Measurements from ENCODE around the gene KATNAL1.

KATNAL1 gene

GRCh38 chr13:30329009-30329585 is 21.7 kb upstream of the KATNAL1 start:
- Histone ChIP-seq H3K27ac (no peak overlapping the region), H3K9me3 (ENCODE audit: severe bottlenecking) (no peaks in the 10 kb centered on the region), H3K4me3 (ENCODE audit: low read depth, low read length) (no peak overlapping the region), H3K27me3 (ENCODE audit: insufficient read depth, low read depth, severe bottlenecking) (no peaks in the 10 kb centered on the region), H3K36me3 (no peaks in the 10 kb centered on the region)
- TF ChIP-seq CTCF (IDR thresholded peaks at IDR 0.05; ENCODE audit: low read depth, low read length) = no peak
- no peak for DNase-seq

GRCh38 chr13:30325668-30326067 is 18.3 kb upstream of the KATNAL1 start:
- Histone ChIP-seq H3K27ac (no peak overlapping the region), H3K36me3 (no peaks in the 10 kb centered on the region), H3K4me3 (ENCODE audit: low read depth, low read length) (no peak overlapping the region), H3K9me3 (ENCODE audit: severe bottlenecking) (no peaks in the 10 kb centered on the region), H3K27me3 (ENCODE audit: insufficient read depth, low read depth, severe bottlenecking) (no peaks in the 10 kb centered on the region)
- no peak for DNase-seq
- no peak for TF ChIP-seq CTCF (IDR thresholded peaks at IDR 0.05; ENCODE audit: low read depth, low read length)

- no peak overlapping the region for H3K27ac ChIP-seq
- H3K36me3 ChIP-seq = no peaks in the 10 kb centered on the region
- H3K4me3 ChIP-seq (ENCODE audit: low read depth, low read length) = no peak overlapping the region
- H3K9me3 ChIP-seq (ENCODE audit: severe bottlenecking) = no peaks in the 10 kb centered on the region
- no peaks in the 10 kb centered on the region for H3K27me3 ChIP-seq (ENCODE audit: insufficient read depth, low read depth, severe bottlenecking)
- DNase-seq = no peak
- TF ChIP-seq CTCF (IDR thresholded peaks at IDR 0.05; ENCODE audit: low read depth, low read length) = no peak
Measured at GRCh38 chr13:30323524-30323923, 16.2 kb upstream of the KATNAL1 start.

GRCh38 chr13:30322428-30322827 is 15.1 kb upstream of the KATNAL1 start:
- Histone ChIP-seq H3K27me3 (ENCODE audit: insufficient read depth, low read depth, severe bottlenecking) (no peaks in the 10 kb centered on the region), H3K4me3 (ENCODE audit: low read depth, low read length) (no peak overlapping the region), H3K27ac (no peak overlapping the region), H3K36me3 (no peaks in the 10 kb centered on the region), H3K9me3 (ENCODE audit: severe bottlenecking) (no peaks in the 10 kb centered on the region)
- TF ChIP-seq CTCF (IDR thresholded peaks at IDR 0.05; ENCODE audit: low read depth, low read length) = no peak
- DNase-seq = no peak

GRCh38 chr13:30321256-30321655 is 13.9 kb upstream of the KATNAL1 start:
- Histone ChIP-seq H3K27ac (no peak overlapping the region), H3K9me3 (ENCODE audit: severe bottlenecking) (no peaks in the 10 kb centered on the region)

More at GRCh38 chr13:30321256-30321655, 13.9 kb upstream of the KATNAL1 start:
- Histone ChIP-seq H3K36me3 (no peaks in the 10 kb centered on the region), H3K4me3 (ENCODE audit: low read depth, low read length) (no peak overlapping the region), H3K27me3 (ENCODE audit: insufficient read depth, low read depth, severe bottlenecking) (no peaks in the 10 kb centered on the region)
- no peak for TF ChIP-seq CTCF (IDR thresholded peaks at IDR 0.05; ENCODE audit: low read depth, low read length)
- no peak for DNase-seq
